GM12891 (cell line): ENCODE data around the gene GAK. TPM values are rescaled to one million over a fixed set of nuclear protein-coding genes. Genes with fewer than 3 reads are reported as not detected.
"Not testable (repeated sequence)": the region's sequence is repeated elsewhere in the genome, so short reads cannot be mapped to it uniquely, and the experiment has no call there.

Source experiments
- DNase-seq: peaks from one replicate; pipeline ENCODE4 v3.0.0; 2011; ENCODE audit warnings: low spot score; ENCODE audit not compliant: insufficient read length
- FAIRE-seq: peaks from 2 replicates; lab custom pipeline; 2011; peaks lifted over from hg19 to GRCh38; lab: Jason Lieb, UNC
- PAX5 ChIP-seq: IDR thresholded peaks from 2 replicates; pipeline ENCODE4 v1.6.1; 2011; ENCODE audit warnings: low read length, moderate library complexity, mild to moderate bottlenecking; ENCODE audit not compliant: insufficient read depth, severe bottlenecking
- POLR2A ChIP-seq: IDR thresholded peaks from 2 replicates; pipeline ENCODE4 v1.6.1; 2011; ENCODE audit warnings: low read depth, low read length, control low read depth
- POLR2AphosphoS5 ChIP-seq: IDR thresholded peaks from 2 replicates; pipeline ENCODE4 v1.6.1; 2011; ENCODE audit warnings: low read depth, low read length, control low read depth
- POU2F2 ChIP-seq: IDR thresholded peaks from 2 replicates; pipeline ENCODE4 v1.6.1; 2011; ENCODE audit warnings: low read depth, mild to moderate bottlenecking, control low read depth, low read length, moderate library complexity
- SPI1 ChIP-seq: IDR thresholded peaks from 2 replicates; pipeline ENCODE4 v1.6.1; 2011; ENCODE audit warnings: low read depth, low read length, control low read depth
- TAF1 ChIP-seq: IDR thresholded peaks from 2 replicates; pipeline ENCODE4 v1.6.1; 2011; ENCODE audit warnings: low read depth, low read length, control low read depth
- polyA plus RNA-seq: library from polyadenylated mRNA; unstranded; fragments of >200 nt; gene quantifications from one replicate; pipeline ENCODE4 v1.2.1, GENCODE V29; 2012; ENCODE audit warnings: low read depth, missing spikeins, inconsistent platforms; ENCODE audit not compliant: missing spikeins

Gene GAK
- 49.8 TPM for polyA plus RNA-seq

GRCh38 chr4:931960-932712 is at the start of gene GAK, which contains the start of gene TMEM175:
Gene GAK (minus strand): TSS chr4:932316. CDS start chr4:932187, 129 bp downstream.
Gene TMEM175 (plus strand): TSS chr4:932460. CDS start chr4:947740, 15,280 bp downstream.
- DNase-seq = peak; percentile 97
- TF ChIP-seq TAF1 (peak; percentile 87), POLR2A (peak; percentile 90), POLR2AphosphoS5 (peak; percentile 91), PAX5 (no peak), SPI1 (peak; percentile 66), POU2F2 (peak; percentile 61; the same call in 1 of the 2 replicates)
- FAIRE-seq = peak; percentile 100

GRCh38 chr4:978957-979701 is 47.0 kb upstream of the GAK start:
- no peak for FAIRE-seq
- TF ChIP-seq POLR2A (no peak), POLR2AphosphoS5 (no peak), SPI1 (no peak), PAX5 (no peak), TAF1 (no peak), POU2F2 (no peak)
- no peak for DNase-seq

- not testable (repeated sequence) for FAIRE-seq, DNase-seq
Observed at GRCh38 chr4:976016-976415, 43.9 kb upstream of the GAK start.

GRCh38 chr4:974668-975067 is 42.6 kb upstream of the GAK start:
- no peak for DNase-seq
- no peak for FAIRE-seq
- TF ChIP-seq POU2F2 (no peak), SPI1 (no peak), PAX5 (no peak), POLR2AphosphoS5 (no peak), POLR2A (no peak), TAF1 (no peak)

- TF ChIP-seq POLR2AphosphoS5 (no peak), POU2F2 (no peak), POLR2A (no peak), TAF1 (no peak), PAX5 (no peak), SPI1 (no peak)
- peak; percentile 79 for FAIRE-seq
- peak; percentile 99 for DNase-seq
Observed at GRCh38 chr4:973431-974397, 41.6 kb upstream of the GAK start, which contains the start of gene DGKQ. Gene DGKQ (minus strand): TSS chr4:973569. CDS start chr4:973482, 87 bp downstream.

GRCh38 chr4:972651-973424 is 40.7 kb upstream of the GAK start:
- no peak for TF ChIP-seq POLR2AphosphoS5
- TF ChIP-seq SPI1 = no peak
- TF ChIP-seq PAX5 = no peak
- no peak for TF ChIP-seq POU2F2
- TF ChIP-seq TAF1 = no peak
- TF ChIP-seq POLR2A = no peak
- FAIRE-seq (no peak), DNase-seq (peak; percentile 77)

GRCh38 chr4:971666-972500 is 39.8 kb upstream of the GAK start:
- FAIRE-seq (no peak), DNase-seq (no peak)
- no peak for TF ChIP-seq POLR2AphosphoS5
- no peak for TF ChIP-seq POLR2A
- TF ChIP-seq SPI1 = no peak
- TF ChIP-seq TAF1 = no peak
- no peak for TF ChIP-seq POU2F2
- no peak for TF ChIP-seq PAX5
